WTC11 (cell line): ENCODE measurements around the gene FAS. TPM values are rescaled to one million over a fixed set of nuclear protein-coding genes. Genes with fewer than 3 reads are reported as not detected.

Experiments
- ATAC-seq: fragments of 200-7000 bp; cut with Tn5 transposase; 2 replicates; pipeline ENCODE4 v1.10.0; 2021; ENCODE audit warnings: mild to moderate bottlenecking, moderate library complexity
- CTCF ChIA-PET: fragments of 300-600 bp; sonication (Branson Sonifier 250); formaldehyde crosslinking; loops from one replicate; lab custom pipeline; 2021; ENCODE audit warnings: antibody characterized with exemption; lab: Charles Lee
- POLR2A ChIA-PET: fragments of 350-600 bp; sonication (Branson Sonifier 250); formaldehyde crosslinking; loops from one replicate; lab custom pipeline; 2021; ENCODE audit warnings: antibody characterized with exemption; lab: Charles Lee
- DNase-seq: peaks from one replicate; pipeline ENCODE4 v3.0.0; 2021; ENCODE audit warnings: low spot score
- H3K27ac Mint-ChIP-seq: 2 replicates; pipeline ENCODE4 v1.8.0; 2021; ENCODE audit warnings: mixed read lengths
- H3K27me3 Mint-ChIP-seq: 2 replicates; pipeline ENCODE4 v1.8.0; 2021; ENCODE audit warnings: low read depth, mild to moderate bottlenecking, moderate library complexity, mixed read lengths
- H3K36me3 Mint-ChIP-seq: 2 replicates; pipeline ENCODE4 v1.8.0; 2021; ENCODE audit warnings: mixed read lengths
- H3K4me1 Mint-ChIP-seq: 2 replicates; pipeline ENCODE4 v1.8.0; 2022; ENCODE audit warnings: mixed read lengths
- H3K4me3 Mint-ChIP-seq: 2 replicates; pipeline ENCODE4 v1.8.0; 2021; ENCODE audit warnings: mild to moderate bottlenecking, moderate library complexity, mixed read lengths
- H3K9me3 Mint-ChIP-seq: 2 replicates; pipeline ENCODE4 v1.8.0; 2021; ENCODE audit warnings: mixed read lengths
- CREM ChIP-seq: sonication (generic); formaldehyde crosslinking; IDR thresholded peaks from 2 replicates; pipeline ENCODE4 v1.8.1; 2022; ENCODE audit warnings: mild to moderate bottlenecking, missing genetic modification reagents, moderate library complexity
- ELF4 ChIP-seq: sonication (generic); formaldehyde crosslinking; IDR thresholded peaks from 2 replicates; pipeline ENCODE4 v1.8.1; 2022; ENCODE audit warnings: low read depth, mild to moderate bottlenecking, moderate library complexity, missing genetic modification reagents
- EMX1 ChIP-seq: fragments of 250-450 bp; sonication (Bioruptor Pico); IDR thresholded peaks from 2 replicates; pipeline ENCODE4 v1.8.0; 2021; ENCODE audit warnings: mild to moderate bottlenecking
- ESRRA ChIP-seq: sonication (generic); formaldehyde crosslinking; IDR thresholded peaks from 2 replicates; pipeline ENCODE4 v1.8.1; 2022; ENCODE audit warnings: mild to moderate bottlenecking, missing genetic modification reagents, borderline replicate concordance
- ETV6 ChIP-seq: sonication (generic); formaldehyde crosslinking; IDR thresholded peaks from 2 replicates; pipeline ENCODE4 v1.8.1; 2022; ENCODE audit warnings: mild to moderate bottlenecking, missing genetic modification reagents
- HMGA2 ChIP-seq: fragments of 250-450 bp; sonication (Bioruptor Pico); IDR thresholded peaks from 2 replicates; pipeline ENCODE4 v1.4.0; 2021; ENCODE audit warnings: mild to moderate bottlenecking, moderate library complexity
- NFATC4 ChIP-seq: fragments of 250-450 bp; sonication (Bioruptor Pico); IDR thresholded peaks from 2 replicates; pipeline ENCODE4 v1.9.0; 2021; ENCODE audit warnings: mild to moderate bottlenecking
- NFYB ChIP-seq: sonication (generic); formaldehyde crosslinking; conservative IDR thresholded peaks from 2 replicates; pipeline ENCODE4 v1.8.0; 2022; ENCODE audit warnings: low read depth, missing genetic modification reagents
- NR1H2 ChIP-seq: sonication (generic); formaldehyde crosslinking; IDR thresholded peaks from 2 replicates; pipeline ENCODE4 v1.9.0; 2021; ENCODE audit warnings: mild to moderate bottlenecking, moderate library complexity, missing genetic modification reagents
- RELA ChIP-seq: sonication (generic); formaldehyde crosslinking; IDR thresholded peaks from 2 replicates; pipeline ENCODE4 v1.8.1; 2022; ENCODE audit warnings: missing genetic modification reagents, mild to moderate bottlenecking, borderline replicate concordance
- SOX15 ChIP-seq: fragments of 250-450 bp; sonication (Bioruptor Pico); IDR thresholded peaks from 2 replicates; pipeline ENCODE4 v1.9.0; 2021; ENCODE audit warnings: mild to moderate bottlenecking
- TCF7 ChIP-seq: sonication (generic); formaldehyde crosslinking; IDR thresholded peaks from 2 replicates; pipeline ENCODE4 v1.8.0; 2022; ENCODE audit warnings: mild to moderate bottlenecking, low read depth, missing genetic modification reagents, moderate library complexity
- total RNA-seq: library from RNA; stranded (reverse); gene quantifications from 3 replicates; pipeline ENCODE4 v1.2.3, GENCODE V29; 2021
- TF ChIP-seq, protein P1 (sequence below): fragments of 200-600 bp; IDR thresholded peaks from 2 replicates; pipeline ENCODE4 v1.8.0; 2022; ENCODE audit warnings: antibody characterized with exemption
- TF ChIP-seq, protein P2 (sequence below): sonication (generic); formaldehyde crosslinking; IDR thresholded peaks from 2 replicates; pipeline ENCODE4 v1.8.1; 2022; ENCODE audit warnings: missing genetic modification reagents, borderline replicate concordance
- TF ChIP-seq, protein P3 (sequence below): sonication (generic); formaldehyde crosslinking; conservative IDR thresholded peaks from 2 replicates; pipeline ENCODE4 v1.8.1; 2022; ENCODE audit warnings: mild to moderate bottlenecking, missing genetic modification reagents
- TF ChIP-seq, protein P4 (sequence below): sonication (generic); formaldehyde crosslinking; IDR thresholded peaks from 2 replicates; pipeline ENCODE4 v1.8.0; 2022; ENCODE audit warnings: mild to moderate bottlenecking, missing genetic modification reagents
- TF ChIP-seq, protein P5 (sequence below): sonication (generic); formaldehyde crosslinking; IDR thresholded peaks from 2 replicates; pipeline ENCODE4 v1.8.1; 2023; ENCODE audit warnings: mild to moderate bottlenecking, missing genetic modification reagents, moderate library complexity
- TF ChIP-seq, protein P6 (sequence below): fragments of 250-450 bp; sonication (Bioruptor Pico); IDR thresholded peaks from 2 replicates; pipeline ENCODE4 v2.1.2; 2022; ENCODE audit warnings: mild to moderate bottlenecking, moderate library complexity
- TF ChIP-seq, protein P7 (sequence below): sonication (generic); formaldehyde crosslinking; IDR thresholded peaks from 2 replicates; pipeline ENCODE4 v1.8.1; 2022; ENCODE audit warnings: low read depth, missing genetic modification reagents, borderline replicate concordance
- TF ChIP-seq, protein P8 (sequence below): sonication (generic); formaldehyde crosslinking; IDR thresholded peaks from 2 replicates; pipeline ENCODE4 v1.8.0; 2022; ENCODE audit warnings: missing genetic modification reagents
- TF ChIP-seq, protein P9 (sequence below): fragments of 250-450 bp; sonication (Bioruptor Pico); IDR thresholded peaks from 2 replicates; pipeline ENCODE4 v1.9.0; 2021; ENCODE audit warnings: moderate library complexity, mild to moderate bottlenecking, inconsistent platforms, borderline replicate concordance

The FAS gene
- total RNA-seq, 1 experiment from 2014 or later: 4.1 TPM

DNA sequence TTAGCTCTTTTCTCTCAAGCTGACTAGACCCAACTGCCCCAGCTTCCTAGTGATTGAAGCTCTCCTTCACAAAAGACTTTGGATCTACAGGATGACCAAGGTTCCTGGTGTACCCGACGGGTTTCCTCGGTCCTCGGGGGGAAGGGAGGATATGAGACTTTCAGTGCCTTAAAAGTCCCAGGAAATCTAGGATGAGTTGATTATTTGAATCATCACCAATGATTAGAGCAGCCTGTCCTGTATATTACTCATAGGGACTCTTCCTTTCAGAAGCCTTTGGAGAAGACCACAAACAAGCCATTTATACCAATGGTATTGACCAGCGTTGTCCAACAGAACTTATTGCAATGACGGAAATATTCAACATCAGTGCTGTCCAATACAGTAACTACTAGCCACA, 31.9 kb upstream of the FAS start:
- Mint-ChIP-seq H3K27me3 (no peaks in the 10 kb centered on the region), H3K27ac (no peak overlapping the region), H3K4me1 (no peaks in the 10 kb centered on the region), H3K9me3 (no peaks in the 10 kb centered on the region), H3K36me3 (no peaks in the 10 kb centered on the region), H3K4me3 (no peak overlapping the region)
- ChIA-PET CTCF (interaction anchor here (1.0 kb wide), 1 partner anchor 24 kb away, joined by 4 read pairs; no protein-coding TSS in a partner anchor), POLR2A (no interaction called here)
- no peak for ATAC-seq
- TF ChIP-seq, protein P1, sequence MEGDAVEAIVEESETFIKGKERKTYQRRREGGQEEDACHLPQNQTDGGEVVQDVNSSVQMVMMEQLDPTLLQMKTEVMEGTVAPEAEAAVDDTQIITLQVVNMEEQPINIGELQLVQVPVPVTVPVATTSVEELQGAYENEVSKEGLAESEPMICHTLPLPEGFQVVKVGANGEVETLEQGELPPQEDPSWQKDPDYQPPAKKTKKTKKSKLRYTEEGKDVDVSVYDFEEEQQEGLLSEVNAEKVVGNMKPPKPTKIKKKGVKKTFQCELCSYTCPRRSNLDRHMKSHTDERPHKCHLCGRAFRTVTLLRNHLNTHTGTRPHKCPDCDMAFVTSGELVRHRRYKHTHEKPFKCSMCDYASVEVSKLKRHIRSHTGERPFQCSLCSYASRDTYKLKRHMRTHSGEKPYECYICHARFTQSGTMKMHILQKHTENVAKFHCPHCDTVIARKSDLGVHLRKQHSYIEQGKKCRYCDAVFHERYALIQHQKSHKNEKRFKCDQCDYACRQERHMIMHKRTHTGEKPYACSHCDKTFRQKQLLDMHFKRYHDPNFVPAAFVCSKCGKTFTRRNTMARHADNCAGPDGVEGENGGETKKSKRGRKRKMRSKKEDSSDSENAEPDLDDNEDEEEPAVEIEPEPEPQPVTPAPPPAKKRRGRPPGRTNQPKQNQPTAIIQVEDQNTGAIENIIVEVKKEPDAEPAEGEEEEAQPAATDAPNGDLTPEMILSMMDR: no peak
- TF ChIP-seq ETV6 (CRISPR knock-in tag) (no peak), ESRRA (CRISPR knock-in tag) (no peak), NFYB (CRISPR knock-in tag) (no peak), HMGA2 (no peak), RELA (CRISPR knock-in tag) (no peak), EMX1 (no peak), ELF4 (CRISPR knock-in tag) (no peak), NFATC4 (CRISPR knock-in tag) (no peak), TCF7 (CRISPR knock-in tag) (no peak), NR1H2 (CRISPR knock-in tag) (no peak), CREM (no peak)
- TF ChIP-seq, protein P2, sequence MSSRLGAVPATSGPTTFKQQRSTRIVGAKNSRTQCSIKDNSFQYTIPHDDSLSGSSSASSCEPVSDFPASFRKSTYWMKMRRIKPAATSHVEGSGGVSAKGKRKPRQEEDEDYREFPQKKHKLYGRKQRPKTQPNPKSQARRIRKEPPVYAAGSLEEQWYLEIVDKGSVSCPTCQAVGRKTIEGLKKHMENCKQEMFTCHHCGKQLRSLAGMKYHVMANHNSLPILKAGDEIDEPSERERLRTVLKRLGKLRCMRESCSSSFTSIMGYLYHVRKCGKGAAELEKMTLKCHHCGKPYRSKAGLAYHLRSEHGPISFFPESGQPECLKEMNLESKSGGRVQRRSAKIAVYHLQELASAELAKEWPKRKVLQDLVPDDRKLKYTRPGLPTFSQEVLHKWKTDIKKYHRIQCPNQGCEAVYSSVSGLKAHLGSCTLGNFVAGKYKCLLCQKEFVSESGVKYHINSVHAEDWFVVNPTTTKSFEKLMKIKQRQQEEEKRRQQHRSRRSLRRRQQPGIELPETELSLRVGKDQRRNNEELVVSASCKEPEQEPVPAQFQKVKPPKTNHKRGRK (CRISPR knock-in tag): no peak
- TF ChIP-seq, protein P3, sequence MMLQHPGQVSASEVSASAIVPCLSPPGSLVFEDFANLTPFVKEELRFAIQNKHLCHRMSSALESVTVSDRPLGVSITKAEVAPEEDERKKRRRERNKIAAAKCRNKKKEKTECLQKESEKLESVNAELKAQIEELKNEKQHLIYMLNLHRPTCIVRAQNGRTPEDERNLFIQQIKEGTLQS (CRISPR knock-in tag): no peak
- TF ChIP-seq, protein P4, sequence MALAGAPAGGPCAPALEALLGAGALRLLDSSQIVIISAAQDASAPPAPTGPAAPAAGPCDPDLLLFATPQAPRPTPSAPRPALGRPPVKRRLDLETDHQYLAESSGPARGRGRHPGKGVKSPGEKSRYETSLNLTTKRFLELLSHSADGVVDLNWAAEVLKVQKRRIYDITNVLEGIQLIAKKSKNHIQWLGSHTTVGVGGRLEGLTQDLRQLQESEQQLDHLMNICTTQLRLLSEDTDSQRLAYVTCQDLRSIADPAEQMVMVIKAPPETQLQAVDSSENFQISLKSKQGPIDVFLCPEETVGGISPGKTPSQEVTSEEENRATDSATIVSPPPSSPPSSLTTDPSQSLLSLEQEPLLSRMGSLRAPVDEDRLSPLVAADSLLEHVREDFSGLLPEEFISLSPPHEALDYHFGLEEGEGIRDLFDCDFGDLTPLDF (CRISPR knock-in tag): no peak
- TF ChIP-seq, protein P5, sequence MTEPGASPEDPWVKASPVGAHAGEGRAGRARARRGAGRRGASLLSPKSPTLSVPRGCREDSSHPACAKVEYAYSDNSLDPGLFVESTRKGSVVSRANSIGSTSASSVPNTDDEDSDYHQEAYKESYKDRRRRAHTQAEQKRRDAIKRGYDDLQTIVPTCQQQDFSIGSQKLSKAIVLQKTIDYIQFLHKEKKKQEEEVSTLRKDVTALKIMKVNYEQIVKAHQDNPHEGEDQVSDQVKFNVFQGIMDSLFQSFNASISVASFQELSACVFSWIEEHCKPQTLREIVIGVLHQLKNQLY (CRISPR knock-in tag): no peak
- TF ChIP-seq, protein P6, sequence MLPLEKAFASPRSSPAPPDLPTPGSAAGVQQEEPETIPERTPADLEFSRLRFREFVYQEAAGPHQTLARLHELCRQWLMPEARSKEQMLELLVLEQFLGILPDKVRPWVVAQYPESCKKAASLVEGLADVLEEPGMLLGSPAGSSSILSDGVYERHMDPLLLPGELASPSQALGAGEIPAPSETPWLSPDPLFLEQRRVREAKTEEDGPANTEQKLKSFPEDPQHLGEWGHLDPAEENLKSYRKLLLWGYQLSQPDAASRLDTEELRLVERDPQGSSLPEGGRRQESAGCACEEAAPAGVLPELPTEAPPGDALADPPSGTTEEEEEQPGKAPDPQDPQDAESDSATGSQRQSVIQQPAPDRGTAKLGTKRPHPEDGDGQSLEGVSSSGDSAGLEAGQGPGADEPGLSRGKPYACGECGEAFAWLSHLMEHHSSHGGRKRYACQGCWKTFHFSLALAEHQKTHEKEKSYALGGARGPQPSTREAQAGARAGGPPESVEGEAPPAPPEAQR: no peak
- TF ChIP-seq, protein P7, sequence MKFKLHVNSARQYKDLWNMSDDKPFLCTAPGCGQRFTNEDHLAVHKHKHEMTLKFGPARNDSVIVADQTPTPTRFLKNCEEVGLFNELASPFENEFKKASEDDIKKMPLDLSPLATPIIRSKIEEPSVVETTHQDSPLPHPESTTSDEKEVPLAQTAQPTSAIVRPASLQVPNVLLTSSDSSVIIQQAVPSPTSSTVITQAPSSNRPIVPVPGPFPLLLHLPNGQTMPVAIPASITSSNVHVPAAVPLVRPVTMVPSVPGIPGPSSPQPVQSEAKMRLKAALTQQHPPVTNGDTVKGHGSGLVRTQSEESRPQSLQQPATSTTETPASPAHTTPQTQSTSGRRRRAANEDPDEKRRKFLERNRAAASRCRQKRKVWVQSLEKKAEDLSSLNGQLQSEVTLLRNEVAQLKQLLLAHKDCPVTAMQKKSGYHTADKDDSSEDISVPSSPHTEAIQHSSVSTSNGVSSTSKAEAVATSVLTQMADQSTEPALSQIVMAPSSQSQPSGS (CRISPR knock-in tag): no peak
- DNase-seq: no peak

DNA sequence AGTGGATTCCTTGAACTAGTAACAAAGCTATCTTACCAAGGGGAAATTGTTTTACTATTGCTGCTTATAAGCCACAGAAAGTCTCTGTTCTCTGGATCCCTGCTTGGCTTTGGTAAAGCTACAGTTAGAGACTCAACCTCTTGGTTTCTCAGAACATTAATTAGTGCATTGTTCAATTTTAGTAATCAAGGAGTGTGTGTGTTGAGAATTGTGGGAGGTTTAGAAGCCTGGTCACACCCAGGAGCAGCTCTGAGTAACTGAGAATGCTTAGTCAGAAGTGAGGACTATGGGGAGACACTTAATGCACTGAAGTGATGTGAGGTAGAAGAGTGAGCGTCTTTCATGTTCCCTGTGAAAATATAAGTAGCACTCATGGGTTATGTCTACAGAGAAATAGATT, 29.8 kb upstream of the FAS start:
- POLR2A ChIA-PET: no interaction called here
- Mint-ChIP-seq H3K4me3 (no peak overlapping the region), H3K4me1 (peaks cover 11% of the 10 kb centered on the region), H3K9me3 (no peaks in the 10 kb centered on the region), H3K27me3 (no peaks in the 10 kb centered on the region), H3K27ac (no peak overlapping the region), H3K36me3 (no peaks in the 10 kb centered on the region)
- CTCF ChIA-PET: no interaction called here
- DNase-seq (no peak), ATAC-seq (no peak)
- TF ChIP-seq, protein P8, sequence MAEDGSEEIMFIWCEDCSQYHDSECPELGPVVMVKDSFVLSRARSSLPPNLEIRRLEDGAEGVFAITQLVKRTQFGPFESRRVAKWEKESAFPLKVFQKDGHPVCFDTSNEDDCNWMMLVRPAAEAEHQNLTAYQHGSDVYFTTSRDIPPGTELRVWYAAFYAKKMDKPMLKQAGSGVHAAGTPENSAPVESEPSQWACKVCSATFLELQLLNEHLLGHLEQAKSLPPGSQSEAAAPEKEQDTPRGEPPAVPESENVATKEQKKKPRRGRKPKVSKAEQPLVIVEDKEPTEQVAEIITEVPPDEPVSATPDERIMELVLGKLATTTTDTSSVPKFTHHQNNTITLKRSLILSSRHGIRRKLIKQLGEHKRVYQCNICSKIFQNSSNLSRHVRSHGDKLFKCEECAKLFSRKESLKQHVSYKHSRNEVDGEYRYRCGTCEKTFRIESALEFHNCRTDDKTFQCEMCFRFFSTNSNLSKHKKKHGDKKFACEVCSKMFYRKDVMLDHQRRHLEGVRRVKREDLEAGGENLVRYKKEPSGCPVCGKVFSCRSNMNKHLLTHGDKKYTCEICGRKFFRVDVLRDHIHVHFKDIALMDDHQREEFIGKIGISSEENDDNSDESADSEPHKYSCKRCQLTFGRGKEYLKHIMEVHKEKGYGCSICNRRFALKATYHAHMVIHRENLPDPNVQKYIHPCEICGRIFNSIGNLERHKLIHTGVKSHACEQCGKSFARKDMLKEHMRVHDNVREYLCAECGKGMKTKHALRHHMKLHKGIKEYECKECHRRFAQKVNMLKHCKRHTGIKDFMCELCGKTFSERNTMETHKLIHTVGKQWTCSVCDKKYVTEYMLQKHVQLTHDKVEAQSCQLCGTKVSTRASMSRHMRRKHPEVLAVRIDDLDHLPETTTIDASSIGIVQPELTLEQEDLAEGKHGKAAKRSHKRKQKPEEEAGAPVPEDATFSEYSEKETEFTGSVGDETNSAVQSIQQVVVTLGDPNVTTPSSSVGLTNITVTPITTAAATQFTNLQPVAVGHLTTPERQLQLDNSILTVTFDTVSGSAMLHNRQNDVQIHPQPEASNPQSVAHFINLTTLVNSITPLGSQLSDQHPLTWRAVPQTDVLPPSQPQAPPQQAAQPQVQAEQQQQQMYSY (CRISPR knock-in tag): no peak
- no peak for TF ChIP-seq SOX15 (CRISPR knock-in tag)
- TF ChIP-seq, protein P9, sequence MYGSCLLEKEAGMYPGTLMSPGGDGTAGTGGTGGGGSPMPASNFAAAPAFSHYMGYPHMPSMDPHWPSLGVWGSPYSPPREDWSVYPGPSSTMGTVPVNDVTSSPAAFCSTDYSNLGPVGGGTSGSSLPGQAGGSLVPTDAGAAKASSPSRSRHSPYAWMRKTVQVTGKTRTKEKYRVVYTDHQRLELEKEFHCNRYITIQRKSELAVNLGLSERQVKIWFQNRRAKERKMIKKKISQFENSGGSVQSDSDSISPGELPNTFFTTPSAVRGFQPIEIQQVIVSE: no peak
- TF ChIP-seq, protein P1: no peak
